Spleen (tissue), 11 donors: ENCODE measurements around the gene USP36. TPM values are rescaled to one million over a fixed set of nuclear protein-coding genes. Genes with fewer than 3 reads are reported as not detected.
A peak's percentile ranks its signal among the peaks of the same experiment; 100 is the strongest.

Source experiments
- DNase-seq: peaks from one replicate; pipeline ENCODE4 v3.0.0-alpha.2; 2020
- H3K27ac ChIP-seq, 8 donors: fragments of 200-600 bp; sonication (generic) in 7 of 8; 1 replicate in 4 of 8; 2 replicates in 4 of 8; pipeline versions ENCODE4 v1.5.0 to v1.8.0; 2016 to 2021; ENCODE audit warnings: inconsistent platforms in 4 of 8, mild to moderate bottlenecking in 4 of 8, moderate library complexity in 1 of 8
- H3K27me3 ChIP-seq, 7 donors: fragments of 200-600 bp; sonication (generic) in 6 of 7; replicated peaks in 1 of 7; 1 replicate in 4 of 7; 2 replicates in 3 of 7; pipeline versions ENCODE4 v1.5.0 to v1.8.0; 2016 to 2021; ENCODE audit warnings: inconsistent platforms in 3 of 7, mild to moderate bottlenecking in 1 of 7
- H3K36me3 ChIP-seq, 6 donors: fragments of 200-600 bp; sonication (generic) in 5 of 6; 1 replicate in 4 of 6; 2 replicates in 2 of 6; pipeline versions ENCODE4 v1.5.0 to v1.8.0; 2016 to 2021; ENCODE audit warnings: inconsistent platforms in 2 of 6
- H3K4me1 ChIP-seq, 6 donors: fragments of 200-600 bp; sonication (generic) in 5 of 6; 1 replicate in 3 of 6; 2 replicates in 3 of 6; pipeline versions ENCODE4 v1.5.0 to v1.8.0; 2016 to 2021; ENCODE audit warnings: inconsistent platforms in 3 of 6
- H3K4me3 ChIP-seq, 8 donors: fragments of 200-600 bp; sonication (generic) in 7 of 8; 1 replicate in 4 of 8; 2 replicates in 4 of 8; pipeline versions ENCODE4 v1.5.0 to v1.8.0; 2016 to 2021; ENCODE audit warnings: inconsistent platforms in 4 of 8, mild to moderate bottlenecking in 4 of 8, moderate library complexity in 2 of 8
- H3K9me3 ChIP-seq, 8 donors: fragments of 200-600 bp; sonication (generic) in 7 of 8; 1 replicate in 4 of 8; 2 replicates in 4 of 8; pipeline versions ENCODE4 v1.5.0 to v1.8.0; 2016 to 2021; ENCODE audit warnings: inconsistent platforms in 4 of 8
- CTCF ChIP-seq, 11 experiments: fragments of 200-600 bp in 7 of 11; fragments of 450-650 bp in 4 of 11; sonication (generic) in 4 of 11; IDR thresholded peaks in 8 of 11; conservative IDR thresholded peaks in 3 of 11; 1 replicate in 7 of 11; 2 replicates in 4 of 11; pipeline versions ENCODE4 v1.4.0 to v1.8.0; 2016 to 2021; ENCODE audit warnings: antibody characterized with exemption in 11 of 11, inconsistent platforms in 4 of 11, mild to moderate bottlenecking in 1 of 11
- POLR2A ChIP-seq, 3 donors: fragments of 450-650 bp; IDR thresholded peaks; one replicate each; pipeline ENCODE4 v1.5.1; 2017; ENCODE audit warnings: antibody characterized with exemption in 3 of 3, mild to moderate bottlenecking in 1 of 3
- POLR2AphosphoS5 ChIP-seq, 3 donors: sonication (generic); formaldehyde crosslinking; IDR thresholded peaks; one replicate each; pipeline ENCODE4 v1.5.1; 2017; ENCODE audit warnings: antibody characterized with exemption in 3 of 3
- WGBS, 5 donors: extraction: QIAGEN DNeasy Blood & Tissue Kit in 3 of 5; methylation state at CpG; one replicate each; pipeline versions ENCODE4 v1.1.5 to v1.1.7; 2013 to 2018; 5-methylcytosine and 5-hydroxymethylcytosine counted together
- intact Hi-C: fragments of 100-400 bp; cut with DNase I; formaldehyde crosslinking; loops from one replicate; pipeline ENCODE4 v1.15.0; 2023; ENCODE audit warnings: low total_unique reads
- polyA plus RNA-seq, 3 donors: library from polyadenylated mRNA; stranded (reverse); fragments of 200-250 nt; gene quantifications; one replicate each; pipeline ENCODE4 v1.2.1, GENCODE V29; 2013
- total RNA-seq, 7 donors: library from RNA; depleted of rRNA in 3 of 7; stranded (reverse); fragments of >200 nt in 3 of 7; fragmentation: NEBNext Ultra II Directional in 4 of 7; extraction: Animal tissue kit (Norgen Biotek cat#: 25700) in 4 of 7; gene quantifications; one replicate each; pipeline versions ENCODE4 v1.1.0 to v1.2.1, GENCODE V29; 2016 to 2021
- donor health status: healthy with polysubstance abuse.
- donor health status: DM: no; HTN: no; CAD: no; lungs with moderate emphysema.
- donor health status: DM: no; HTN: no; CAD: no.
- donor health status: Bipolar disorder and iron deficiency.
- donor health status: healthy.
- donor health status: DM: no; HTN: no; CAD: no.
- donor health status: DM: yes; HTN: yes; CAD: no.

The USP36 gene
- total and polyA plus RNA-seq, 10 donors: 13.4 to 95.0 (median 51.6) TPM

GRCh38 chr17:78865682-78866390 lies 25.2 kb upstream of the USP36 start:
- 21 to 33% (median 33%) methylated on average over 19 of the region's 19 CpGs for WGBS, 5 donors

GRCh38 chr17:78864117-78864516 lies 23.5 kb upstream of the USP36 start:
- DNase-seq: no peak
- TF ChIP-seq CTCF (IDR thresholded peaks at IDR 0.05 in 8 of 11, conservative IDR thresholded peaks at IDR 0.05 in 3 of 11) (no peak), POLR2AphosphoS5 (IDR thresholded peaks at IDR 0.05) (no peak), POLR2A (IDR thresholded peaks at IDR 0.05) (no peak)
- intact Hi-C loops: loop anchor here (5.0 kb wide), 1 partner anchor 108 kb away; no protein-coding TSS in a partner anchor
- H3K27ac ChIP-seq: peak overlapping the region in 2 of 8 donors; percentile 11 to 21
- 23 to 48% (median 30%) methylated on average over 1 of the region's 1 CpG for WGBS, 5 donors
- H3K36me3 ChIP-seq: peaks cover 0 to 74% (median 9%) of the 10 kb centered on the region in 6 donors
- H3K4me1 ChIP-seq: peaks cover 4 to 54% (median 32%) of the 10 kb centered on the region in 6 donors
- H3K9me3 ChIP-seq: no peaks in the 10 kb centered on the region
- H3K4me3 ChIP-seq: no peak overlapping the region
- H3K27me3 ChIP-seq: no peaks in the 10 kb centered on the region

More at GRCh38 chr17:78865682-78866390, 25.2 kb upstream of the USP36 start:
- DNase-seq: peak; percentile 91
- Histone ChIP-seq H3K9me3 (no peaks in the 10 kb centered on the region), H3K36me3 (peaks cover 0 to 76% (median 19%) of the 10 kb centered on the region in 6 donors), H3K4me1 (peaks cover 4 to 51% (median 32%) of the 10 kb centered on the region in 6 donors), H3K4me3 (peak overlapping the region in 2 of 8 donors; percentile 3 to 10), H3K27me3 (no peaks in the 10 kb centered on the region), H3K27ac (peak overlapping the region in 6 of 8 donors; percentile 62 to 82 (median 66))
- TF ChIP-seq CTCF (IDR thresholded peaks at IDR 0.05 in 8 of 11, conservative IDR thresholded peaks at IDR 0.05 in 3 of 11) (peak; percentile 78 to 97 (median 94)), POLR2AphosphoS5 (IDR thresholded peaks at IDR 0.05) (peak; percentile 35 to 70 (median 65)), POLR2A (IDR thresholded peaks at IDR 0.05) (no peak)
- intact Hi-C loops: no loop called here

GRCh38 chr17:78862073-78863023 lies 21.7 kb upstream of the USP36 start:
- peak overlapping the region in 5 of 8 donors; percentile 22 to 75 (median 54) for H3K27ac ChIP-seq
- 77 to 89% (median 82%) methylated on average over 17 of the region's 17 CpGs for WGBS, 5 donors
- intact Hi-C loops: loop anchor here (5.0 kb wide), 1 partner anchor 110 kb away; no protein-coding TSS in a partner anchor

GRCh38 chr17:78861229-78861628 lies 20.6 kb upstream of the USP36 start:
- TF ChIP-seq POLR2AphosphoS5 (IDR thresholded peaks at IDR 0.05) (no peak), CTCF (IDR thresholded peaks at IDR 0.05 in 8 of 11, conservative IDR thresholded peaks at IDR 0.05 in 3 of 11) (no peak), POLR2A (IDR thresholded peaks at IDR 0.05) (no peak)
- H3K27ac ChIP-seq: peak overlapping the region in 1 of 8 donors; percentile 54

More at GRCh38 chr17:78862073-78863023, 21.7 kb upstream of the USP36 start:
- peaks cover 0 to 74% (median 5%) of the 10 kb centered on the region in 6 donors for H3K36me3 ChIP-seq
- TF ChIP-seq POLR2AphosphoS5 (IDR thresholded peaks at IDR 0.05) (peak in 1 of 3 donors; percentile 56), POLR2A (IDR thresholded peaks at IDR 0.05) (no peak)
- DNase-seq: no peak
- H3K4me3 ChIP-seq: no peak overlapping the region
- peaks cover 4 to 57% (median 29%) of the 10 kb centered on the region in 6 donors for H3K4me1 ChIP-seq
- H3K27me3 ChIP-seq: no peaks in the 10 kb centered on the region
- no peaks in the 10 kb centered on the region for H3K9me3 ChIP-seq

More at GRCh38 chr17:78861229-78861628, 20.6 kb upstream of the USP36 start:
- peaks cover 4 to 46% (median 23%) of the 10 kb centered on the region in 6 donors for H3K4me1 ChIP-seq
- intact Hi-C loops: loop anchor here (5.0 kb wide), 1 partner anchor 111 kb away; no protein-coding TSS in a partner anchor
- no peaks in the 10 kb centered on the region for H3K27me3 ChIP-seq
- H3K9me3 ChIP-seq: no peaks in the 10 kb centered on the region
- 82 to 95% (median 85%) methylated on average over 4 of the region's 4 CpGs for WGBS, 5 donors
- H3K4me3 ChIP-seq: no peak overlapping the region
- H3K36me3 ChIP-seq: peaks cover 0 to 79% (median 16%) of the 10 kb centered on the region in 6 donors
- DNase-seq: no peak
